ENCODE measurements around the gene LARGE1.

GRCh38 chr22:33515795-33516194 is 404.5 kb downstream of the LARGE1 start:
- TF ChIP-seq CTCF (IDR thresholded peaks at IDR 0.05; ENCODE audit: borderline replicate concordance, extremely low read depth, low read length, poor library complexity, severe bottlenecking) (no peak), EZH2 (IDR thresholded peaks at IDR 0.05; ENCODE audit: borderline replicate concordance, low read depth, low read length, severe bottlenecking) (no peak)

Data from DND-41 (cell line).